ENCODE measurements around the gene RSPO3. TPM values are rescaled to one million over a fixed set of nuclear protein-coding genes. Genes with fewer than 3 reads are reported as not detected.

Gene RSPO3
- polyA plus RNA-seq, 1 experiment, result not detected

- no peak for DNase-seq (ENCODE audit: low read depth, low spot score)
- H3K4me3 ChIP-seq (ENCODE audit: low read depth, low read length), result no peak overlapping the region
- peaks cover 2% of the 10 kb centered on the region for H3K27me3 ChIP-seq (ENCODE audit: control insufficient read depth, insufficient read depth, low read length)
- ChIA-PET POLR2A (no interaction called here), CTCF (interaction anchor here (1.9 kb wide), 1 partner anchor 298 kb away, joined by 12 read pairs; no protein-coding TSS in a partner anchor)
- H3K9me3 ChIP-seq (ENCODE audit: control insufficient read depth, insufficient read depth, low read length), result no peaks in the 10 kb centered on the region
- H3K27ac ChIP-seq (ENCODE audit: low read depth, low read length), result no peak overlapping the region
- no peak for TF ChIP-seq CTCF (IDR thresholded peaks at IDR 0.05; ENCODE audit: low read depth, low read length)
Measured at GRCh38 chr6:127102859-127103258, 15.6 kb upstream of the RSPO3 start.

GRCh38 chr6:127103482-127103881, 15.0 kb upstream of the RSPO3 start:
- ChIA-PET POLR2A (no interaction called here), CTCF (no interaction called here)
- DNase-seq (ENCODE audit: low read depth, low spot score), result no peak
- Histone ChIP-seq H3K9me3 (ENCODE audit: control insufficient read depth, insufficient read depth, low read length) (no peaks in the 10 kb centered on the region), H3K4me3 (ENCODE audit: low read depth, low read length) (no peak overlapping the region), H3K27ac (ENCODE audit: low read depth, low read length) (no peak overlapping the region), H3K27me3 (ENCODE audit: control insufficient read depth, insufficient read depth, low read length) (peaks cover 2% of the 10 kb centered on the region)
- no peak for TF ChIP-seq CTCF (IDR thresholded peaks at IDR 0.05; ENCODE audit: low read depth, low read length)

- Histone ChIP-seq H3K27ac (ENCODE audit: low read depth, low read length) (no peak overlapping the region), H3K9me3 (ENCODE audit: control insufficient read depth, insufficient read depth, low read length) (no peaks in the 10 kb centered on the region), H3K27me3 (ENCODE audit: control insufficient read depth, insufficient read depth, low read length) (peaks cover 5% of the 10 kb centered on the region), H3K4me3 (ENCODE audit: low read depth, low read length) (no peak overlapping the region)
- ChIA-PET POLR2A (no interaction called here), CTCF (interaction anchor here (0.6 kb wide), 1 partner anchor 154 kb away, joined by 3 read pairs; no protein-coding TSS in a partner anchor)
- no peak for TF ChIP-seq CTCF (IDR thresholded peaks at IDR 0.05; ENCODE audit: low read depth, low read length)
- no peak for DNase-seq (ENCODE audit: low read depth, low spot score)
Measured at GRCh38 chr6:127107916-127108315, 10.6 kb upstream of the RSPO3 start.

- H3K27me3 ChIP-seq (ENCODE audit: control insufficient read depth, insufficient read depth, low read length), result peaks cover 5% of the 10 kb centered on the region
- CTCF ChIA-PET, result no interaction called here
Measured at GRCh38 chr6:127110712-127111111, 7.8 kb upstream of the RSPO3 start.

GRCh38 chr6:127111526-127111925, 6.9 kb upstream of the RSPO3 start:
- TF ChIP-seq CTCF (IDR thresholded peaks at IDR 0.05; ENCODE audit: low read depth, low read length), result no peak
- Histone ChIP-seq H3K27ac (ENCODE audit: low read depth, low read length) (no peak overlapping the region), H3K9me3 (ENCODE audit: control insufficient read depth, insufficient read depth, low read length) (no peaks in the 10 kb centered on the region), H3K27me3 (ENCODE audit: control insufficient read depth, insufficient read depth, low read length) (peaks cover 9% of the 10 kb centered on the region), H3K4me3 (ENCODE audit: low read depth, low read length) (no peak overlapping the region)
- ChIA-PET CTCF (no interaction called here), POLR2A (no interaction called here)
- no peak for DNase-seq (ENCODE audit: low read depth, low spot score)

More at GRCh38 chr6:127110712-127111111, 7.8 kb upstream of the RSPO3 start:
- TF ChIP-seq CTCF (IDR thresholded peaks at IDR 0.05; ENCODE audit: low read depth, low read length), result no peak
- POLR2A ChIA-PET, result no interaction called here
- no peaks in the 10 kb centered on the region for H3K9me3 ChIP-seq (ENCODE audit: control insufficient read depth, insufficient read depth, low read length)
- H3K27ac ChIP-seq (ENCODE audit: low read depth, low read length), result no peak overlapping the region
- no peak overlapping the region for H3K4me3 ChIP-seq (ENCODE audit: low read depth, low read length)
- no peak for DNase-seq (ENCODE audit: low read depth, low spot score)
